Keratinocyte (primary cell): Measurements from ENCODE around the gene GLI3. TPM values are rescaled to one million over a fixed set of nuclear protein-coding genes. Genes with fewer than 3 reads are reported as not detected.

ENCODE experiments used
- DNase-seq: peaks from one replicate; pipeline ENCODE4 v3.0.0-alpha.2; 2011; ENCODE audit warnings: low read depth, missing footprints, low spot score
- FAIRE-seq: peaks from 2 replicates; lab custom pipeline; 2011; peaks lifted over from hg19 to GRCh38; lab: Jason Lieb, UNC
- H2AFZ ChIP-seq: 2 replicates; pipeline ENCODE4 v1.6.0; 2012; ENCODE audit warnings: low read length, control low read depth, inconsistent platforms; ENCODE audit not compliant: control insufficient read depth
- H3K27ac ChIP-seq: 2 replicates; pipeline ENCODE4 v1.5.1; 2011; ENCODE audit warnings: low read length; ENCODE audit not compliant: control insufficient read depth, insufficient read depth
- H3K27me3 ChIP-seq: 3 replicates; pipeline ENCODE4 v1.6.0; 2011; ENCODE audit warnings: low read length; ENCODE audit not compliant: control insufficient read depth, insufficient read depth; ENCODE audit errors: extremely low read depth
- H3K36me3 ChIP-seq, 2 experiments: 2 replicates in 1 of 2; 3 replicates in 1 of 2; pipeline ENCODE4 v1.5.1; 2011; ENCODE audit warnings: low read length in 2 of 2, mild to moderate bottlenecking in 1 of 2; ENCODE audit not compliant: control insufficient read depth in 2 of 2, insufficient read depth in 2 of 2; ENCODE audit errors: extremely low read depth in 1 of 2
- H3K4me1 ChIP-seq: 3 replicates; pipeline ENCODE4 v1.5.1; 2011; ENCODE audit warnings: low read length; ENCODE audit not compliant: control insufficient read depth, insufficient read depth; ENCODE audit errors: extremely low read depth
- H3K4me2 ChIP-seq: 3 replicates; pipeline ENCODE4 v1.6.0; 2011; ENCODE audit warnings: low read depth, low read length; ENCODE audit not compliant: control insufficient read depth, insufficient read depth; ENCODE audit errors: extremely low read depth
- H3K4me3 ChIP-seq, 3 experiments: fragments of 200-600 bp in 1 of 3; sonication (generic) in 1 of 3; 2 replicates in 2 of 3; 3 replicates in 1 of 3; pipeline ENCODE4 v1.5.1; 2011 to 2016; ENCODE audit warnings: low read length in 3 of 3, mild to moderate bottlenecking in 3 of 3, control low read depth in 2 of 3, inconsistent platforms in 1 of 3, low read depth in 1 of 3, mixed read lengths in 1 of 3, mixed run types in 1 of 3, moderate library complexity in 1 of 3; ENCODE audit not compliant: control insufficient read depth in 2 of 3, insufficient read depth in 2 of 3; ENCODE audit errors: extremely low read depth in 1 of 3
- H3K79me2 ChIP-seq: 2 replicates; pipeline ENCODE4 v1.6.0; 2012; ENCODE audit warnings: low read length; ENCODE audit not compliant: control insufficient read depth, insufficient read depth
- H3K9ac ChIP-seq: 3 replicates; pipeline ENCODE4 v1.6.0; 2011; ENCODE audit warnings: low read length; ENCODE audit not compliant: control insufficient read depth, insufficient read depth; ENCODE audit errors: extremely low read depth
- H3K9me1 ChIP-seq: 3 replicates; pipeline ENCODE4 v1.6.0; 2011; ENCODE audit warnings: low read length; ENCODE audit not compliant: control insufficient read depth, insufficient read depth; ENCODE audit errors: extremely low read depth
- H3K9me3 ChIP-seq: 2 replicates; pipeline ENCODE4 v1.5.1; 2012; ENCODE audit warnings: low read depth, low read length; ENCODE audit not compliant: control insufficient read depth
- H4K20me1 ChIP-seq: 3 replicates; pipeline ENCODE4 v1.6.0; 2011; ENCODE audit warnings: low read length; ENCODE audit not compliant: control insufficient read depth, insufficient read depth; ENCODE audit errors: extremely low read depth
- CTCF ChIP-seq, 3 experiments: IDR thresholded peaks in 1 of 3; conservative IDR thresholded peaks in 1 of 3; optimal IDR thresholded peaks in 1 of 3; 2 replicates in 2 of 3; 3 replicates in 1 of 3; pipeline versions ENCODE3 to v1.5.1; 2011; ENCODE audit warnings: low read length in 3 of 3, mild to moderate bottlenecking in 3 of 3, moderate library complexity in 2 of 3, control low read depth in 1 of 3, inconsistent platforms in 1 of 3; ENCODE audit not compliant: insufficient read depth in 2 of 3; ENCODE audit errors: extremely low read depth in 1 of 3
- EZH2 ChIP-seq: IDR thresholded peaks from one replicate; pipeline ENCODE4 v1.6.1; 2012; ENCODE audit warnings: inconsistent platforms, mild to moderate bottlenecking, low read length, moderate library complexity
- dilution Hi-C: fragments of 300-500 bp; cut with MboI; formaldehyde crosslinking; loops from one replicate; pipeline ENCODE4 v1.7.0; 2020; ENCODE audit warnings: low sequenced_read_pairs; ENCODE audit not compliant: extremely low pct_ligation_motif_present
- polyA plus RNA-seq, 5 experiments: library from polyadenylated mRNA; depleted of rRNA in 3 of 5; stranded (reverse) in 3 of 5; stranded (forward) in 1 of 5; unstranded in 1 of 5; fragments of >200 nt; gene quantifications; 1 replicate in 1 of 5; 2 replicates in 3 of 5; 3 replicates in 1 of 5; pipeline versions ENCODE4 v1.2.1 to v1.2.3, GENCODE V29; 2011 to 2012; ENCODE audit warnings: missing spikeins in 2 of 5, low read depth in 1 of 5, low replicate concordance in 1 of 5

Gene GLI3
- polyA plus RNA-seq, 1 donor (not counting 4 experiments of a cell fraction or from before 2014, with no cell fraction given) = 3.6 TPM

- Histone ChIP-seq H3K9me3 (no peaks in the 10 kb centered on the region), H3K79me2 (no peaks in the 10 kb centered on the region), H3K9me1 (no peaks in the 10 kb centered on the region), H3K36me3 (no peaks in the 10 kb centered on the region), H3K4me1 (peaks cover 40% of the 10 kb centered on the region), H4K20me1 (no peaks in the 10 kb centered on the region), H2AFZ (no peak overlapping the region), H3K4me3 (no peak overlapping the region), H3K4me2 (no peak overlapping the region), H3K27ac (no peak overlapping the region), H3K27me3 (no peaks in the 10 kb centered on the region), H3K9ac (no peak overlapping the region)
- FAIRE-seq (peak; percentile 5), DNase-seq (no peak)
- dilution Hi-C loops = no loop called here
- TF ChIP-seq CTCF (optimal IDR thresholded peaks at IDR 0.05 in 1 of 3, IDR thresholded peaks at IDR 0.05 in 1 of 3, conservative IDR thresholded peaks at IDR 0.05 in 1 of 3; ENCODE audit: extremely low read depth in 1 of 3, insufficient read depth in 2 of 3, low read length in 3 of 3) (no peak), EZH2 (no peak)
These were observed 137.9 kb downstream of the GLI3 start for GRCh38 chr7:42099066-42099465.

- peak; percentile 91 for DNase-seq
- Histone ChIP-seq H3K79me2 (no peaks in the 10 kb centered on the region), H3K4me1 (peaks cover 40% of the 10 kb centered on the region), H3K9ac (peak overlapping the region; percentile 42), H2AFZ (no peak overlapping the region), H3K4me2 (peak overlapping the region; percentile 58), H3K27me3 (no peaks in the 10 kb centered on the region), H3K36me3 (no peaks in the 10 kb centered on the region), H3K27ac (peak overlapping the region; percentile 63), H3K9me1 (no peaks in the 10 kb centered on the region), H3K4me3 (no peak overlapping the region), H4K20me1 (no peaks in the 10 kb centered on the region), H3K9me3 (no peaks in the 10 kb centered on the region)
- peak; percentile 96 for FAIRE-seq
- dilution Hi-C loops = no loop called here
- TF ChIP-seq EZH2 = no peak
- peak; percentile 38 to 60 (median 59) for TF ChIP-seq CTCF (optimal IDR thresholded peaks at IDR 0.05 in 1 of 3, IDR thresholded peaks at IDR 0.05 in 1 of 3, conservative IDR thresholded peaks at IDR 0.05 in 1 of 3; ENCODE audit: extremely low read depth in 1 of 3, insufficient read depth in 2 of 3, low read length in 3 of 3)
These were observed 139.3 kb downstream of the GLI3 start for GRCh38 chr7:42097752-42098151.
